HG03565 (cell line): ENCODE data around the gene SLC43A2.

Experiments
- ATAC-seq: cut with Tn5 transposase; IDR thresholded peaks from one replicate; pipeline ENCODE4 v1.9.1; 2021; ENCODE audit warnings: mild to moderate bottlenecking, moderate library complexity; ENCODE audit not compliant: unreplicated experiment

Gene SLC43A2

GRCh38 chr17:1644493-1645206, 16.0 kb upstream of the SLC43A2 start:
- no peak for ATAC-seq

DNA sequence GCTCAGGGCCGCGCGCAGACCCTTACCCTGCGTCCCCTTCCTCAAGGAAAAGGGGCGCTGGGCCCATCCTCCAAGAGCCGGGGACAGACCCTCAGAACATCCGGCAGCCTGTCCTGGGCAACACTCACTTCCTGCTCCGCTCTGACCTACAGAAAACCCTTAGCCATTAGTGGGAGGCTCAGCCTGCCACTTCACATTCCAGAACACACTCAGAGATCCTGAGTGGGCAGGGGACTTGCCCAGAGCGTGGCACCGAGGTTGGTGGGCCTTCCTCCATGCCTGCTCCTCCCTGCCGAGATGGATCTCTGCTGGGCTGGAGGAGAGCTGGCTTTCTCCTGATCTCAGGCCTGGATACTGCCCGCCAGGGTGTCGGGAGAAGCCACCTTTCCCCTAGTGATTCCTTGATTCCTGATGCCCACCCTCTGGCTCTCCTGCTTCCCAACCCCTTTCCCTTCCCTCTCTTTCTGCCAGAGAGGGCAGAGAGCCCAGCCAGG, 15.4 kb upstream of the SLC43A2 start:
- no peak for ATAC-seq

GRCh38 chr17:1643293-1643998, 14.8 kb upstream of the SLC43A2 start:
- ATAC-seq, result no peak

DNA sequence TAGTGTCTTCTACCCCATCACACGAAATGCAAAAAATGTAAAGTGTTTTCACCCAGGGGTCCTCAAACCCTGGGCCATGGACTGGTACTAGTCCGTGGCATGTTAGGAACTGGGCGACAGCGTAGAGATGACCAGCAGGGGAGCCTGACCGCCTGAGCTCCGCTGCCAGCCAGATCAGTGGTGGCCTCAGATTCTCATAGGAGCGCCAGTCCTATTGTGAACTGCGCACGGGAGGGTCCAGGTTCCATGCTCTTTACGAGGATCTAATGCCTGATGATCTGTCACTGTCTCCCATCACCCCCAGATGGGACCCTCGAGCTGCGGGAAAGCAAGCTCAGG, 12.4 kb upstream of the SLC43A2 start:
- ATAC-seq, result no peak

GRCh38 chr17:1640329-1641064, 11.9 kb upstream of the SLC43A2 start:
- no peak for ATAC-seq

DNA sequence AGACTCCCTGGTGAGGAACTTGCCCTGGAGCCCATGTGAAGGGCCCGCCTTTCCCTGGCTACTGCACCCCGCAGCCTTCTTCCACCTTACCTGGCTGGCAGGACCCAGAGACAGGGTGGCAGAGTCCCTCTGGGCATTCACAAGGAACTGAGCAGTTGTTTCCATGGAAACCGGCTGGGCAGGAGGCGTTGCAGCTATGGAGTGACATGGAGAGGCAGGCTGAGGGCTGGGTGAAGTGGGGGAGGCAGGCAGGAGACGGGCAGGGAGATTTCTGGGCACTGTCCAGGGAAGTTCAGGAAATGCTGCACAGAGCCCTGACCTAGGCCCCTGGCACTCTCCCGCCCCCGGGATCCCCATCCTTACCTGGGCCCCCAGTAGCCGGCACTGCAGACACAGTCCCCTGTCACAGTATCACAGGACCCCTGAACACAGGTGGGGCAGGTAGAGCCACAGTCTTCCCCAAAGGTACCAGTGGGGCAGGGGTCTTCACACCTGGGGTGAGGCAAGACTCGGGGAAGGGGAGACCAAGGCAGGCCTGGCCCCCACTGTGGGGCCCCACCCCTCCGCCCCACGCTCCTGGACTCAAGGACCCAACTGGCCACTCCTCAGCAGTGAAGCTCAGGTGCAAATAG, 11.0 kb upstream of the SLC43A2 start:
- ATAC-seq, result no peak

DNA sequence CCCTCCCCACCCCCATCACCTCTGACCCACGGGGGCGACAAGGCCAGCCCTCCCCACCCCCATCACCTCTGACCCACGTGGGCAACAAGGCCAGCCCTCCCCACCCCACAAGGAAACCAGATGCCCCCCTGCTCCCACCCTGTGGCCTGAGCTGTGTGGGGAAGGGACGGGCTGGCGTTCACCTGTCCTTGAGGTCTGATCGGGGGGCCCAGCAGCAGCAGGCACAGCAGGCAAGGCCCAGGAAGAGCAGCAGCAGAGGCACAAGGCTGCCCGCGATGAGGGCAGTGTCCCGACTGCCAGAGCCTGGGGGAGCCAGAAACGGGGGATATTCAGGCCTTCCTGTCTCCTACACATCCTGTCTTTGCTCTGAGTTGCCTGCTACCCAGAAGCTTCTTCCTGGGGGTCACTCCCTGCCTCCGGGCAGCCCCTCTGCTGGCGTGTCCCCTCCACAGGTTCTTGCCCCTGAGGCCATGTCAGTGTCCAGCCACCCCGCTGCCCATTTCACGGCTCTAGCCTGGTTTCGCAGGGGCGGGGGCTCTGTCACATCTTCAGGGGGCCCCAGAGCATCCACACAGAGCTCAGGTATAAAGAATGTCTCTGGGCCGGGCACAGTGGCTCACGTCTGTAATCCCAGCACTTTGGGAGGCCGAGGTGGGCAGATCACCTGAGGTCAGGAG, 10.1 kb upstream of the SLC43A2 start:
- ATAC-seq, result no peak

- ATAC-seq, result no peak
Measured at GRCh38 chr17:1638171-1638590, 9.5 kb upstream of the SLC43A2 start.

DNA sequence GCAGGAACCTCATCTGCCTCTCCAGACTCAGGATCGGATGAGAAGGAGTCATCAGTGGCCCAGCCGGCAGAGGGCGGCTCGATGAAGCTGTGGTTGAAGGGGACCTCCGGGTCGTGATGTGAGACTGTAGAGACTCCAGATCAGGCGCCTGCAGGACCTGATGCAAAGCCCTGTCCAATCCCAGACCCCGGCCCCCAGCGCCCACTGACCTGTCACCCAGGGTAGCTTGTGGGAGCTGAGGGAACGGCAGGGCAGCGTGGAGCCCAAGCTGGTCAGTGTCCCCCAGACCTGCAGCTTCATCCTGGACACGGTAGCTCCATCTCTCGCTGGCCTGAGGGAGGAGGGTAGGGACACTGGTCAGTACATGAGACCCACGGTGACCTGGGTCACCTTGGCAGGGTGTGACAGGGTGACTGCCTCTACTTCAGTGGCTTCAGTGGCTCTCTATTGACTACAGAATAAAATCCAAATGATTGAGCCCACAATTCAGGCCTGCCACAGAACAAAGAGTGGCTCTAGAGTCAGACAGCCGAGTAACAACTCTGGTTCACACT, 8.2 kb upstream of the SLC43A2 start:
- ATAC-seq, result no peak

DNA sequence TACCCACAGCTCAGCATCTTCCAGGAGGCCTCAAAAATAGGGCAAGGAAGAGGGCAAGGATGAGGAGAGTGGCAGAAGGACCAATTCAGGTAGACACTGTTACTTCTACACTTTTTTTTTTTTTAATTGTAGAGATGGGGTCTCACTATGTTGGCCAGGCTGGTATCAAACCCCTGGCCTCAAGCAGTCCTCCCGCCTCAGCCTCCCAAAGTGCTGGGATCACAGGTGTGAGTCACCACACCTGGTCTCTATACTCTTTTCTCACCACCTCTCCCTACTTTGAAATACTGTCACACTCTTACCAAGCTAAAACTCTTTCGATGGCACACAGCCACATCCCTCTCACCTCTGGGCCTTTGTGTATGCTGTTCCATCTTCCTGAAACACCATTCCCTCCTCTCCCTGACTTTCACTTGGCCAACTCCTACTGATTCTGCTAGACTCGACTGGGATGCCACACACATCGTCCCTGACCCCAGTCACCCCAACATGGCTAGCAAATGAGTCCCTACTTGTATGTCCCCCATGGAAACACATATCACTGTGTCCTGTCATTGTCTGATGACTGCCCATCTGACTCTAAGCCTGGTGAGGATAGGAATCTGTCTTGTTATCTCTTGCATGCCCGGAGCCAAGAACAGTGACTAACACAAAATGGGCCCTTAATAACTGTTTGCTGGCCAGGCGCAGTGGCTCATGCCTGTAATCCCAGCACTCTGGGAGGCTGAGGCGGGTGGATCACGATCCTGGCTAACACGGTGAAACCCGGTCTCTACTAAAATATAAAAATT, 7.2 kb upstream of the SLC43A2 start:
- ATAC-seq, result no peak

GRCh38 chr17:1634841-1635650, 6.4 kb upstream of the SLC43A2 start:
- no peak for ATAC-seq

- ATAC-seq, result no peak
Measured at GRCh38 chr17:1630662-1631061, 2.0 kb upstream of the SLC43A2 start.

GRCh38 chr17:1629504-1630310, 1.1 kb upstream of the SLC43A2 start:
- no peak for ATAC-seq

GRCh38 chr17:1628856-1629503, 346 bp upstream of the SLC43A2 start:
- ATAC-seq, result peak; percentile 36

- no peak for ATAC-seq
Measured at GRCh38 chr17:1627182-1627981, 1.3 kb downstream of the SLC43A2 start.

DNA sequence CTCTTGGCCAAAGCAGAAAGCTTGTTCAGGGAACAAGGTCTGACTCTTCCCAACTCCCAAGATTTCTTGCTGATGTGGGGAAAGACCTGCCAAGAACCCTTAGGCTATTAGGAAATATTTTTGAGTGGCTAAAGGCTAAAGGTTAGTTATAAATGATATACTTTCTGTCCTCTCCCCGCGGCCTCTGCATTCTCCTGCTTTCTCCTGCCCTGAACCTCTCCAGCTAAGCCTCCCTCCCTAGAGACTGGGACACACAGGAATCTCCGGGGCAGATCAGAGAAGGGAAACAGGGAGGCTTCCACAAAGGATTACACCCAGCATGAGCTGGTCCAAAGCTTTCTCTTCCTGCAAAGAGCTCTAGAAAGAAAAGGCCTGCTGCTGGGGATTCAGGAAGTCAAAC, 2.3 kb downstream of the SLC43A2 start:
- no peak for ATAC-seq

DNA sequence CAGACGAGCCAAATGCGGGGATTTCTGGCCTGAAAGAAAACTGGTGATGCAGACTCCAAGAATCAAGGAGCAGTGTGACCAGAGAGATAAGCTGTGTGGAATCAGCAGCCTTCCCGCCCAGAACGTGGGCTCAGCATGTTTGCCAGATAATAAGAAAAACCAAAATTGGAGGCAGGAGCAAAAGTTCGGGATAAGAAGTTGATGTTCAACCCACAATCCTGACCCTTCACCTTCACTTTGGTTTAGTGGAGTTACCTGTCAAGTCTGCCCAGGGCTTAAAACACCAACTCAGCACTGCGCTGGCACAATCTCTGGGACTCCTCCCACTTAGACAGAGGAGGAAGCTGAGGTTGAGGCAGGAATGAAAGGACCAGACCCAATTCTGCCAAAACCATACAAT, 3.1 kb downstream of the SLC43A2 start:
- ATAC-seq, result no peak
